WTC11 (cell line): ENCODE measurements around the gene SOS2. TPM values are rescaled to one million over a fixed set of nuclear protein-coding genes. Genes with fewer than 3 reads are reported as not detected.

Source experiments
- ATF1 ChIP-seq: sonication (generic); formaldehyde crosslinking; IDR thresholded peaks from 2 replicates; pipeline ENCODE4 v1.8.1; 2023; ENCODE audit warnings: mild to moderate bottlenecking, moderate library complexity, missing genetic modification reagents
- FOXJ3 ChIP-seq: sonication (generic); formaldehyde crosslinking; IDR thresholded peaks from 2 replicates; pipeline ENCODE4 v1.9.0; 2021; ENCODE audit warnings: missing genetic modification reagents, mild to moderate bottlenecking, borderline replicate concordance
- HMGA2 ChIP-seq: fragments of 250-450 bp; sonication (Bioruptor Pico); IDR thresholded peaks from 2 replicates; pipeline ENCODE4 v1.4.0; 2021; ENCODE audit warnings: mild to moderate bottlenecking, moderate library complexity
- IRF2 ChIP-seq: sonication (generic); formaldehyde crosslinking; IDR thresholded peaks from 2 replicates; pipeline ENCODE4 v1.8.0; 2022; ENCODE audit warnings: low read depth, missing genetic modification reagents, borderline replicate concordance
- JAZF1 ChIP-seq: fragments of 250-450 bp; sonication (Bioruptor Pico); IDR thresholded peaks from 2 replicates; pipeline ENCODE4 v1.9.0; 2021; ENCODE audit warnings: moderate library complexity, mild to moderate bottlenecking, inconsistent platforms
- JUN ChIP-seq: sonication (generic); formaldehyde crosslinking; IDR thresholded peaks from 2 replicates; pipeline ENCODE4 v1.8.0; 2023; ENCODE audit warnings: mild to moderate bottlenecking, missing genetic modification reagents
- KAT7 ChIP-seq: sonication (generic); formaldehyde crosslinking; IDR thresholded peaks from 2 replicates; pipeline ENCODE4 v1.8.1; 2023; ENCODE audit warnings: missing genetic modification reagents, mild to moderate bottlenecking, borderline replicate concordance
- MXD4 ChIP-seq: fragments of 250-450 bp; sonication (Bioruptor Pico); IDR thresholded peaks from 2 replicates; pipeline ENCODE4 v1.8.0; 2021; ENCODE audit warnings: mild to moderate bottlenecking, moderate library complexity, borderline replicate concordance
- MYBL2 ChIP-seq: sonication (generic); formaldehyde crosslinking; IDR thresholded peaks from 2 replicates; pipeline ENCODE4 v1.8.1; 2023; ENCODE audit warnings: mild to moderate bottlenecking, moderate library complexity, missing genetic modification reagents
- NFE2L1 ChIP-seq: sonication (generic); formaldehyde crosslinking; IDR thresholded peaks from 2 replicates; pipeline ENCODE4 v1.8.1; 2023; ENCODE audit warnings: missing genetic modification reagents
- SOX15 ChIP-seq: fragments of 250-450 bp; sonication (Bioruptor Pico); IDR thresholded peaks from 2 replicates; pipeline ENCODE4 v1.9.0; 2021; ENCODE audit warnings: mild to moderate bottlenecking
- TCF7 ChIP-seq: sonication (generic); formaldehyde crosslinking; IDR thresholded peaks from 2 replicates; pipeline ENCODE4 v1.8.0; 2022; ENCODE audit warnings: mild to moderate bottlenecking, low read depth, missing genetic modification reagents, moderate library complexity
- ZNF416 ChIP-seq: fragments of 250-450 bp; sonication (Bioruptor Pico); IDR thresholded peaks from 2 replicates; pipeline ENCODE4 v1.9.0; 2021; ENCODE audit warnings: mild to moderate bottlenecking, inconsistent platforms
- ZNF671 ChIP-seq: fragments of 250-450 bp; sonication (Bioruptor Pico); IDR thresholded peaks from 2 replicates; pipeline ENCODE4 v1.8.0; 2021; ENCODE audit warnings: mild to moderate bottlenecking
- total RNA-seq: library from RNA; stranded (reverse); gene quantifications from 3 replicates; pipeline ENCODE4 v1.2.3, GENCODE V29; 2021
- TF ChIP-seq, protein P1 (sequence below): fragments of 250-450 bp; sonication (Bioruptor Pico); IDR thresholded peaks from 2 replicates; pipeline ENCODE4 v1.8.0; 2021; ENCODE audit warnings: mild to moderate bottlenecking
- TF ChIP-seq, protein P2 (sequence below): sonication (generic); formaldehyde crosslinking; IDR thresholded peaks from 2 replicates; pipeline ENCODE4 v1.8.1; 2023; ENCODE audit warnings: mild to moderate bottlenecking, missing genetic modification reagents, moderate library complexity
- TF ChIP-seq, protein P3 (sequence below): sonication (generic); formaldehyde crosslinking; IDR thresholded peaks from 2 replicates; pipeline ENCODE4 v1.8.1; 2023; ENCODE audit warnings: mild to moderate bottlenecking, missing genetic modification reagents, moderate library complexity
- TF ChIP-seq, protein P4 (sequence below): sonication (generic); formaldehyde crosslinking; IDR thresholded peaks from 2 replicates; pipeline ENCODE4 v1.8.1; 2022; ENCODE audit warnings: missing genetic modification reagents, borderline replicate concordance
- TF ChIP-seq, protein P5 (sequence below): fragments of 250-450 bp; sonication (Bioruptor Pico); IDR thresholded peaks from 2 replicates; pipeline ENCODE4 v1.9.0; 2021; ENCODE audit warnings: mild to moderate bottlenecking, borderline replicate concordance
- TF ChIP-seq, protein P6 (sequence below): sonication (generic); formaldehyde crosslinking; IDR thresholded peaks from 2 replicates; pipeline ENCODE4 v1.8.0; 2022; ENCODE audit warnings: mild to moderate bottlenecking, missing genetic modification reagents
- TF ChIP-seq, protein P7 (sequence below): fragments of 250-450 bp; sonication (Bioruptor Pico); conservative IDR thresholded peaks from 2 replicates; pipeline ENCODE4 v1.9.0; 2021; ENCODE audit warnings: mild to moderate bottlenecking
- TF ChIP-seq, protein P8 (sequence below): sonication (generic); formaldehyde crosslinking; conservative IDR thresholded peaks from 2 replicates; pipeline ENCODE4 v1.8.1; 2022; ENCODE audit warnings: mild to moderate bottlenecking, missing genetic modification reagents
- TF ChIP-seq, protein P9 (sequence below): sonication (generic); formaldehyde crosslinking; IDR thresholded peaks from 2 replicates; pipeline ENCODE4 v1.8.0; 2022; ENCODE audit warnings: mild to moderate bottlenecking, missing genetic modification reagents
- TF ChIP-seq, protein P10 (sequence below): fragments of 250-450 bp; sonication (Bioruptor Pico); IDR thresholded peaks from 2 replicates; pipeline ENCODE4 v1.9.0; 2021; ENCODE audit warnings: moderate library complexity, mild to moderate bottlenecking, inconsistent platforms, borderline replicate concordance

Gene SOS2
- total RNA-seq, 1 experiment from 2014 or later = 11.0 TPM

DNA sequence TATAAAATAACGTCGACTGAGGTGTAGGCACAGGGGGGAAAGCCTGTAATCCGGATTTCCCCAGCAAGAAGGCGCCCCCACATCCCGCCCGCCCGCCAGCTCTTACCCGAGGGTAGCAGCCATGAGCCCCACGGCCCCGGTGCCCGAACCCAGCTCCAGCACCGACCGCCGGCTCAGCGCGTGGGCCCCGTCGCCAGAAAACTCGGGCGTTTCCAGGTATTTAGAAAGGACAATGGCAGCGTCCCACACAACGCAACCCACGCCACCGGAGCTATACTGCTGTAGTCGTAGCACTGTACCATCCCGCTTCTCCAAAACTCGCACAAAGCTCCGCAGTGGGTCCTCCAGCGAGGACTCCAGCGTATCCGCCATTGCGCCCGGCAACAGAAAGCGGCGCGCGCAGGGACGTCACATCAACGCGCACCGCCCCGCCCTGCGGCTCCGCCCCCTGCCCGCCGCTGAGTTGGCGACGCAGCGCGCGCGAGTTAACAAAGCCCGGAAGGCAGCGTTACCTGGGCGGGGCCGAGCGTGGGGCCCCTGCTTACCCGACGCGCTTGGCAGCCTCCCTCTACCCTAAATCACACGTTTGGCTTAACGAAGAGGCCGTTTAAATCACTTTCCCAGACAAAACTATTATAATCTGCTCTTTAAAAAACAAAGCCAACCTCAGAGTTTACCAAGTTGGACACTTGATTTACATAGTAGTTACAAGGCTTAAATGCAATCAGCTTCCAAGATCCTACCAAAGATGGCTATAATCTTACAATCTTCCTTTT is 115.0 kb downstream of the SOS2 start, which contains the start of gene VCPKMT (continued):
- TF ChIP-seq, protein P1, sequence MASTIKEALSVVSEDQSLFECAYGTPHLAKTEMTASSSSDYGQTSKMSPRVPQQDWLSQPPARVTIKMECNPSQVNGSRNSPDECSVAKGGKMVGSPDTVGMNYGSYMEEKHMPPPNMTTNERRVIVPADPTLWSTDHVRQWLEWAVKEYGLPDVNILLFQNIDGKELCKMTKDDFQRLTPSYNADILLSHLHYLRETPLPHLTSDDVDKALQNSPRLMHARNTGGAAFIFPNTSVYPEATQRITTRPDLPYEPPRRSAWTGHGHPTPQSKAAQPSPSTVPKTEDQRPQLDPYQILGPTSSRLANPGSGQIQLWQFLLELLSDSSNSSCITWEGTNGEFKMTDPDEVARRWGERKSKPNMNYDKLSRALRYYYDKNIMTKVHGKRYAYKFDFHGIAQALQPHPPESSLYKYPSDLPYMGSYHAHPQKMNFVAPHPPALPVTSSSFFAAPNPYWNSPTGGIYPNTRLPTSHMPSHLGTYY (CRISPR knock-in tag) = no peak
- TF ChIP-seq MYBL2 (CRISPR knock-in tag) (no peak), NFE2L1 (CRISPR knock-in tag) (no peak; the same call in 1 of the 2 replicates), TCF7 (CRISPR knock-in tag) (no peak), JAZF1 (no peak), MXD4 (CRISPR knock-in tag) (no peak), KAT7 (CRISPR knock-in tag) (no peak), IRF2 (CRISPR knock-in tag) (no peak), ZNF671 (CRISPR knock-in tag) (peak; percentile 21; the same call in 1 of the 2 replicates), SOX15 (no peak), ATF1 (CRISPR knock-in tag) (no peak), JUN (CRISPR knock-in tag) (no peak), HMGA2 (CRISPR knock-in tag) (no peak), ZNF416 (CRISPR knock-in tag) (0 out of 2 replicates have a peak, but pooled peaks have one; percentile 55), FOXJ3 (CRISPR knock-in tag) (no peak)
- TF ChIP-seq, protein P2, sequence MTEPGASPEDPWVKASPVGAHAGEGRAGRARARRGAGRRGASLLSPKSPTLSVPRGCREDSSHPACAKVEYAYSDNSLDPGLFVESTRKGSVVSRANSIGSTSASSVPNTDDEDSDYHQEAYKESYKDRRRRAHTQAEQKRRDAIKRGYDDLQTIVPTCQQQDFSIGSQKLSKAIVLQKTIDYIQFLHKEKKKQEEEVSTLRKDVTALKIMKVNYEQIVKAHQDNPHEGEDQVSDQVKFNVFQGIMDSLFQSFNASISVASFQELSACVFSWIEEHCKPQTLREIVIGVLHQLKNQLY (CRISPR knock-in tag) = no peak
- TF ChIP-seq, protein P3, sequence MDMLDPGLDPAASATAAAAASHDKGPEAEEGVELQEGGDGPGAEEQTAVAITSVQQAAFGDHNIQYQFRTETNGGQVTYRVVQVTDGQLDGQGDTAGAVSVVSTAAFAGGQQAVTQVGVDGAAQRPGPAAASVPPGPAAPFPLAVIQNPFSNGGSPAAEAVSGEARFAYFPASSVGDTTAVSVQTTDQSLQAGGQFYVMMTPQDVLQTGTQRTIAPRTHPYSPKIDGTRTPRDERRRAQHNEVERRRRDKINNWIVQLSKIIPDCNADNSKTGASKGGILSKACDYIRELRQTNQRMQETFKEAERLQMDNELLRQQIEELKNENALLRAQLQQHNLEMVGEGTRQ (CRISPR knock-in tag) = peak; percentile 25; the same call in 1 of the 2 replicates
- TF ChIP-seq, protein P4, sequence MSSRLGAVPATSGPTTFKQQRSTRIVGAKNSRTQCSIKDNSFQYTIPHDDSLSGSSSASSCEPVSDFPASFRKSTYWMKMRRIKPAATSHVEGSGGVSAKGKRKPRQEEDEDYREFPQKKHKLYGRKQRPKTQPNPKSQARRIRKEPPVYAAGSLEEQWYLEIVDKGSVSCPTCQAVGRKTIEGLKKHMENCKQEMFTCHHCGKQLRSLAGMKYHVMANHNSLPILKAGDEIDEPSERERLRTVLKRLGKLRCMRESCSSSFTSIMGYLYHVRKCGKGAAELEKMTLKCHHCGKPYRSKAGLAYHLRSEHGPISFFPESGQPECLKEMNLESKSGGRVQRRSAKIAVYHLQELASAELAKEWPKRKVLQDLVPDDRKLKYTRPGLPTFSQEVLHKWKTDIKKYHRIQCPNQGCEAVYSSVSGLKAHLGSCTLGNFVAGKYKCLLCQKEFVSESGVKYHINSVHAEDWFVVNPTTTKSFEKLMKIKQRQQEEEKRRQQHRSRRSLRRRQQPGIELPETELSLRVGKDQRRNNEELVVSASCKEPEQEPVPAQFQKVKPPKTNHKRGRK (CRISPR knock-in tag) = no peak
- TF ChIP-seq, protein P5, sequence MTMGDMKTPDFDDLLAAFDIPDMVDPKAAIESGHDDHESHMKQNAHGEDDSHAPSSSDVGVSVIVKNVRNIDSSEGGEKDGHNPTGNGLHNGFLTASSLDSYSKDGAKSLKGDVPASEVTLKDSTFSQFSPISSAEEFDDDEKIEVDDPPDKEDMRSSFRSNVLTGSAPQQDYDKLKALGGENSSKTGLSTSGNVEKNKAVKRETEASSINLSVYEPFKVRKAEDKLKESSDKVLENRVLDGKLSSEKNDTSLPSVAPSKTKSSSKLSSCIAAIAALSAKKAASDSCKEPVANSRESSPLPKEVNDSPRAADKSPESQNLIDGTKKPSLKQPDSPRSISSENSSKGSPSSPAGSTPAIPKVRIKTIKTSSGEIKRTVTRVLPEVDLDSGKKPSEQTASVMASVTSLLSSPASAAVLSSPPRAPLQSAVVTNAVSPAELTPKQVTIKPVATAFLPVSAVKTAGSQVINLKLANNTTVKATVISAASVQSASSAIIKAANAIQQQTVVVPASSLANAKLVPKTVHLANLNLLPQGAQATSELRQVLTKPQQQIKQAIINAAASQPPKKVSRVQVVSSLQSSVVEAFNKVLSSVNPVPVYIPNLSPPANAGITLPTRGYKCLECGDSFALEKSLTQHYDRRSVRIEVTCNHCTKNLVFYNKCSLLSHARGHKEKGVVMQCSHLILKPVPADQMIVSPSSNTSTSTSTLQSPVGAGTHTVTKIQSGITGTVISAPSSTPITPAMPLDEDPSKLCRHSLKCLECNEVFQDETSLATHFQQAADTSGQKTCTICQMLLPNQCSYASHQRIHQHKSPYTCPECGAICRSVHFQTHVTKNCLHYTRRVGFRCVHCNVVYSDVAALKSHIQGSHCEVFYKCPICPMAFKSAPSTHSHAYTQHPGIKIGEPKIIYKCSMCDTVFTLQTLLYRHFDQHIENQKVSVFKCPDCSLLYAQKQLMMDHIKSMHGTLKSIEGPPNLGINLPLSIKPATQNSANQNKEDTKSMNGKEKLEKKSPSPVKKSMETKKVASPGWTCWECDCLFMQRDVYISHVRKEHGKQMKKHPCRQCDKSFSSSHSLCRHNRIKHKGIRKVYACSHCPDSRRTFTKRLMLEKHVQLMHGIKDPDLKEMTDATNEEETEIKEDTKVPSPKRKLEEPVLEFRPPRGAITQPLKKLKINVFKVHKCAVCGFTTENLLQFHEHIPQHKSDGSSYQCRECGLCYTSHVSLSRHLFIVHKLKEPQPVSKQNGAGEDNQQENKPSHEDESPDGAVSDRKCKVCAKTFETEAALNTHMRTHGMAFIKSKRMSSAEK (CRISPR knock-in tag) = no peak
- TF ChIP-seq, protein P6, sequence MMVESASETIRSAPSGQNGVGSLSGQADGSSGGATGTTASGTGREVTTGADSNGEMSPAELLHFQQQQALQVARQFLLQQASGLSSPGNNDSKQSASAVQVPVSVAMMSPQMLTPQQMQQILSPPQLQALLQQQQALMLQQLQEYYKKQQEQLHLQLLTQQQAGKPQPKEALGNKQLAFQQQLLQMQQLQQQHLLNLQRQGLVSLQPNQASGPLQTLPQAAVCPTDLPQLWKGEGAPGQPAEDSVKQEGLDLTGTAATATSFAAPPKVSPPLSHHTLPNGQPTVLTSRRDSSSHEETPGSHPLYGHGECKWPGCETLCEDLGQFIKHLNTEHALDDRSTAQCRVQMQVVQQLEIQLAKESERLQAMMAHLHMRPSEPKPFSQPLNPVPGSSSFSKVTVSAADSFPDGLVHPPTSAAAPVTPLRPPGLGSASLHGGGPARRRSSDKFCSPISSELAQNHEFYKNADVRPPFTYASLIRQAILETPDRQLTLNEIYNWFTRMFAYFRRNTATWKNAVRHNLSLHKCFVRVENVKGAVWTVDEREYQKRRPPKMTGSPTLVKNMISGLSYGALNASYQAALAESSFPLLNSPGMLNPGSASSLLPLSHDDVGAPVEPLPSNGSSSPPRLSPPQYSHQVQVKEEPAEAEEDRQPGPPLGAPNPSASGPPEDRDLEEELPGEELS (CRISPR knock-in tag) = 0 out of 2 replicates have a peak, but pooled peaks have one; percentile 71
- TF ChIP-seq, protein P7, sequence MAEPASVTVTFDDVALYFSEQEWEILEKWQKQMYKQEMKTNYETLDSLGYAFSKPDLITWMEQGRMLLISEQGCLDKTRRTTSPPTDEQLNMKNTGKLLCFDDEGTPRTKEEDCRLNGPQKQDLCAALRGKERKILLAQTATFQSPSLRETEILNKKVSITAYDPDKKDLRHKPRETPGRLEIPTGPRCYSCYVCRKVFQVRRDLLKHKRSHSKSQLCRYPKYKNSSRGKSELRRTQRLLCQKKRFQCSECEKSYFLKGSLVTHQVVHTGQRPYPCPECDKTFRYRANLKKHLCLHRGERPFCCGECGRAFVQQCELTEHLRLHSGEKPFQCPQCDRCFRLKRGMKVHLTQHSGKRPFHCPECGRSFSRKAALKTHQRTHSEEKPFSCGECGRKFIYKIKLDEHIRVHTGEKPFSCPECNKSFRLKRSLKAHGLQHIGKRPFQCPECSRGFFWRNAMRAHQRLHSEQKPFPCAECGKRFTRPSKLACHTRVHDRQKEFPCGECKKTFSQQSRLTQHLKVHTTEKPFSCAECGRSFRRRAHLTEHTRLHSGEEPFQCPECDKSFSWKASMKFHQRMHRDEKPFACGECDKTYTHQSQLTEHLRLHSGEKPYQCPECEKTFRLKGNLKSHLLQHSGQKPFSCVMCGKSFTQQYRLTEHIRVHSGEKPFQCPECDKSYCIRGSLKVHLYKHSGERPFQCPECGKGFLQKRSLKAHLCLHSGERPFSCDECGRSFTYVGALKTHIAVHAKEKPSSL (CRISPR knock-in tag) = no peak
- TF ChIP-seq, protein P8, sequence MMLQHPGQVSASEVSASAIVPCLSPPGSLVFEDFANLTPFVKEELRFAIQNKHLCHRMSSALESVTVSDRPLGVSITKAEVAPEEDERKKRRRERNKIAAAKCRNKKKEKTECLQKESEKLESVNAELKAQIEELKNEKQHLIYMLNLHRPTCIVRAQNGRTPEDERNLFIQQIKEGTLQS (CRISPR knock-in tag) = no peak
- TF ChIP-seq, protein P9, sequence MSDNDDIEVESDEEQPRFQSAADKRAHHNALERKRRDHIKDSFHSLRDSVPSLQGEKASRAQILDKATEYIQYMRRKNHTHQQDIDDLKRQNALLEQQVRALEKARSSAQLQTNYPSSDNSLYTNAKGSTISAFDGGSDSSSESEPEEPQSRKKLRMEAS (CRISPR knock-in tag) = peak; percentile 83
- TF ChIP-seq, protein P10, sequence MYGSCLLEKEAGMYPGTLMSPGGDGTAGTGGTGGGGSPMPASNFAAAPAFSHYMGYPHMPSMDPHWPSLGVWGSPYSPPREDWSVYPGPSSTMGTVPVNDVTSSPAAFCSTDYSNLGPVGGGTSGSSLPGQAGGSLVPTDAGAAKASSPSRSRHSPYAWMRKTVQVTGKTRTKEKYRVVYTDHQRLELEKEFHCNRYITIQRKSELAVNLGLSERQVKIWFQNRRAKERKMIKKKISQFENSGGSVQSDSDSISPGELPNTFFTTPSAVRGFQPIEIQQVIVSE = no peak
